Dedifferentiated amniotic fluid mesenchymal stem cell (primary cell): ENCODE data around the gene KLF13.

ENCODE experiments used
- DNase-seq: peaks from one replicate; pipeline ENCODE4 v3.0.0-alpha.2; 2016; ENCODE audit errors: extremely low spot score

KLF13 gene

DNA sequence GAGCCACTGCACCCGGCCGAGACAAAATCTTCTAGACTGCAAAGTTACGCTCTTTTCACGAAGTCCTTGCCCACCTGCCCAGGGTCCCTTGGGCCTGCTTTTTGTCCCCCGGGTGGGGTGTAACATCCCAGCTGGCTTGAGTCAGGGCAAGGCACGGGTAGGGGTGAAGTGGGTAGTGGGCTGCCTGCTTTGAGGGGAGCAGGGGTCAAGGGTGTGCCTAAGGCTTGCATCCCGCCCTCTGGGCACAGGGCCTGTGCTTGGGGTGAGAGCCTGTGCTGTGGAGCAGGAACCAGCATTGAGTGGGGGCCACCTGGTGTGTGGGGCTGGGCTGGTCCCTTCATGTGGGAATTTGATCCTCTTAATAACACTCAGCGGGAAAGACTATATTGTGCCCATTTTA is 74.6 kb downstream of the KLF13 start:
- no peak for DNase-seq

DNA sequence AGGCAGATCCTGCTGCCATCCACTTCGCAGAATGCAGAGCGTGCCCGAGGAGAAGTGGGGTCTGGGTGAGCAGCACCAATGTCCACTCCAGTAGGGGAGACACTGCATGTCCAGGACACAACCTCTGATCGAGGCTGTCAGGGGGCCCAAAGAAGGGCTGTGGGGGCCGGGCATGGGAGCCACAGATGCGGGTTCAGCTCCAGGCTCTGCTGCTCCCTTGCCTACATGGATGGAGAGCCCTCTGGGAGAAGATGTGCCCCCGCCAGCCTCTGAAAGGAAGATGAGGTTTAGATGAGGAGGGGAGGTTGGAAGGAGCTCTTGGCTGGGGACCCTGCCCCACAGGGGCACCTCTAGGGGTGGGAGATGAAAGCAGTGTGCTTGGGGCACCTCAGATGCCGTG is 75.4 kb downstream of the KLF13 start:
- no peak for DNase-seq

DNA sequence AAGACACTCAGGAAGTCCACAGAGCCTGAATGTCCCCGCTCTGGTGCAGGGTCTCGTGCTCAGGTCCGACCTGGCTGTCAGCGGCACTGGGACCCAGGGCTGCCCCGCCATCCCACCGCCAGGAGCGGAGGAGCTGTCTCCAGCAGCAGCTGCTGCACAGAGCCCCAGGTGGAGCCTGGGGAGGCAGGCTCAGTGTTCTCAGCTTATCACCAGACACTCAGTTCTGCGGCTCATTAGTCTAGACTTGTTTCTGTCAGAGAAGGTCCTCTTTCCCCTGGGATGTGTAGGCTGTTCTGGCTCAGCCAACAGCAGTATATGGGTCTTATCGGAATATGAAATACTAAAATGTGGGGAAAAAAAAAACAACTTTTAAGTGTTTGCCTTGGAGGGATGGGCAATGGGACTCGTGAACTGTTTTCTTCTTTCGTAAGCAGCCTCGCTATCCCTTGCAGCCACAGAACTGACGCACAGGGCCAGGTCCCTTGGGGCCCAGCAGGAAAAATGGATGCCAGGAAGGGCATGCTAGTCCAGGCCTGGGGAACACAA is 75.9 kb downstream of the KLF13 start:
- DNase-seq = no peak

DNA sequence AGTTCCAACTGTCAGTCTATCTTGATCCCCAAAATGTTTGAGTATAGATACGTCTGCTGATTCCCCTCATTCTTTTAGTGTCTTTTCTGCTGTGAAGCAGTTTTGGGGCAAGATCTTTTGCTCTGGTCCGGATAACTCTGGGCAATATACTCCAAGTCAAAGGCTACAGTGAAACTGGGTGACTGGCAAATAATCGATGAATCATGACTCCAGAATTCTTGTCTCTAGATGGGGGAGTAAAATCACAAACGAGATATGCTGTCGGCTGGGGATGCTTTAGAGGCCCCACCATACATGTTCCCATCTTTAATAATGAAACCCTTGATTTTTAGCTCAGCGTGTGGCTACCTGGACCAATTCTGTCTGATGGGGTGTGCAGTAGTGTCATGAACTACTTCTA is 76.5 kb downstream of the KLF13 start:
- DNase-seq = no peak

DNA sequence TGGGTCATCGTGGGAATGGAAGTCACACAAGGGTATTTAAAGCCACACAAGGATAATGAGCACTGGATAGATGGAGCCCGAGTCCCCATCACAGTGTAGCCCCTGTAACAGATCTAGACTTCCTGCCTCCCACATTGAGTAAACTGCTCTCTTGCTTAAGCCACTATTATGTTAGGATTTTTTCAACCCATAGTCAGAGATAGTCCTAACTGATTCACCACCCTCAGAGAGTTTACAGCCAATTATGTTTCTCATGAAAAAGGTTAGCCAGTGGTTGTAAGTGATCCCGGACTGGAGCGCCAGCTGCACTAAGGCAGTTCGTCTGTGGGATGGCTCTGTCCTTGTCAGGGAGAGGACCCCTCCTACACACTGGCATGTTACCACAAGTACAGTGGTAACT is 77.0 kb downstream of the KLF13 start:
- no peak for DNase-seq

DNA sequence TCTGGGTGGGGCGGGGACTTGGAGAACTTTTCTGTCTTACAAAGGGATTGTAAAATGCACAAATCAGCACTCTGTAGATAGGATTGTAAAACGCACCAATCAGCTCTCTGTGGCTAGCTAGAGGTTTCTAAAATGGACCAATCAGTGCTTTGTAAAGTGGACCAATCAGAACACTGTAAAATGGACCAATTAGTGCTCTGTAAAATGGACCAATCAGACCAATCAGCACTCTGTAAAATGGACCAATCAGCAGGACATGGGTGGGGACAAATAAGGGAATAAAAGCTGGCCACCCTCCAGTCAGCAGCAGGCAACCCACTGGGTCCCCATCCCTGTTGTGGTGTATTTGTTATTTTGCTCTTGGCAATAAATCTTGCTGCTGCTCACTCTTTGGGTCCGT is 77.7 kb downstream of the KLF13 start:
- DNase-seq = no peak

DNA sequence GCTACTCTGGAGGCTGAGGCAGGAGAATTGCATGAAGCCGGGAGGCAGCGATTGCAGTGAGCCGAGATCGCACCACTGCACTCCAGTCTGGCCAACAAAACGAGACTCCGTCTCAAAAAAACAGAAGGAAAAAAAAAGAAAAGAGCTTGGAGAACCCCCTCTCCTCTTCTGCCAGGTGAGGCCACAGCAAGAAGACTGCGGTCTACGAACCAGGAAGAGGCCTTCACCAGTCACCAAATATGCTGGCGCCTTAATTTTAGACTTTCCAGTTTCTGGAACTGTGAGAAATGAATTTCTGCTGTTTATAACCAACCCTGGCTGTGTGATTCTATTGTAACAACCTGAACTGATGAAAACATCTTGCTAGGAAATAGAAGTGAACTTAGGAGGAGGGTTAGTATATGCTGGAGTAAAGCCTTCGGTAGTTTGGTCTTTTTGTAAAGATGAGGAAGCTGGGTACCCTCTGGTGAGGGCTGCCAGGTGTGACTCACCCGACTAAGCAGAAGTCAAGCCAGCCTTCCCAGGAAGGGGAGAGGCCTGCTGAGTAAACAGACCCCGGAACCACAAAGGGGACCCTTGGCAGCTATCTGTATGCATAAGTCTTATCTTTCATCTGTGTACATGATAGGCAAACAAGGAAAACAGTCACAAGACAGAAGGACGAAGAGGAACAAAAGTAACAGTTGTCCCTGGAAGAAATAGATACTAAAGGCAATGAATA is 78.7 kb downstream of the KLF13 start:
- DNase-seq = no peak

DNA sequence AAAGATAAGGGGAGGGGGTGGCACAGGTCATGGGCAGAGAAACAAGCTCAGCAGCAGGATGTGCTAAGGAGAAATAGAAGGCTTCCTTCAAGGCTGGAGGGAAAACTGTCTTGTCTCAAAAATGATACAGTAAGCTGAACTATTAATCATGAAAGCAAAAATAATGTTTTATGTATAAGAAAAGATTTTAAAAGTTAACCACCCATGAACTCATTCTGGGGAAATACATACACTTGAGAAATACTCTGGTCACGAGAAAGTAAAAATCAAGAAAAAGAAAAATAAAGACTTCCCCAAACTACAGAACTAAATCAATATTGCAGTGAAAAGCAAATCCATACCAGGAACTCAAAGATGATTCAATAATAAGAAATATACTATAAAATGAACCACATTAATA is 80.7 kb downstream of the KLF13 start:
- no peak for DNase-seq

DNA sequence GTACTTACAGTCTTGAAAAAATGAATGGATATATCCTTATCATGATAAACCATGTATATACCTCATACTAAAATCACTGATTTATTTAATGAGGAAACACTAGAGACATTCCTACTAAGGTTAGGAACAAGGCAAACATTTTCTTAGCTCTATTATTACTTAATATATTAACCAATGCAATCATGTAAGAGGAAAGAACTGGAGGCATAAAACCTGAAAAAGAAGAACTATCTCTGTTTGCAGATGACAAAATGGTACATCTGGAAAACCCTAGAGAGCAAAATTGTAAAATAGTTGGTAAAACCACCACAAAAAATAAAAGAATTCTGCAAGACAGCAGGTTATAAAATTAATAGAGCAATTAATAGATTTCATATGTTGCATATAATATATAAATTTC is 81.2 kb downstream of the KLF13 start:
- no peak for DNase-seq

DNA sequence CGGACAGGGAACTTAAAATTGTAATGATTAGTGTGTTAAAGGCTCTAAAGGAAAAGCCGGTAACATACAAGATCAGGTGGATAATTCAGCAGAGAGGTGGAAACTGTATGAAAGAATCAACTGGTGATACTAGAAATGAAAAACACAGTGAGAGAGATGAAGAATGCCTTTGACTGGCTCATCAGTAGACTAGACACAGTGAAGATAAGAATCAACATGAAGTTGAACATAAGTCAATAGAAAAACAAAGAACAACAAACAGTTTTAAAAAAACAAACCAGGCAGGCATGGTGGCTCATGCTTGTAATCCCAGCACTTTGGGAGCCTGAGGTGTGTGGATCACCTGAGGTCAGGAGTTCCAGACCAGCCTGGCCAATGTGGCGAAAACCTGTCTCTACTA is 82.1 kb downstream of the KLF13 start:
- no peak for DNase-seq

DNA sequence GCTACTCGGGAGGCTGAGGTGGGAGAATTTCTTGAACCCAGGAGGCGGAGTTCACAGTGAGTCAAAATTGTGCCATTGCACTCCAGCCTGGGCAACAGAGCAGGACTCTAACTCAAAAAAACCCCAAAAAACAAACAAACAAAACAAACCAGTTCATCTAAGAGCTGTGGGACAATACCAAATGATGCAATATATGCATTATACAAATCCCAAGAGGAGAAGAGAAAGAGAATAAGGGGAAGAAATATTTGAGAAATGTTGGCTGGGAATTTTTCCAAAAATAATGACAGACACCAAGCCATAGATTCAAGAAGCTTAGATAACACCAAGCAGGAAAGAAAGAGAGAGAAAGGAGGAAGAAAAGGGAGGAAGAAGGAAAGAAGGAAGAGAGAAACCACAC is 82.5 kb downstream of the KLF13 start:
- no peak for DNase-seq

DNA sequence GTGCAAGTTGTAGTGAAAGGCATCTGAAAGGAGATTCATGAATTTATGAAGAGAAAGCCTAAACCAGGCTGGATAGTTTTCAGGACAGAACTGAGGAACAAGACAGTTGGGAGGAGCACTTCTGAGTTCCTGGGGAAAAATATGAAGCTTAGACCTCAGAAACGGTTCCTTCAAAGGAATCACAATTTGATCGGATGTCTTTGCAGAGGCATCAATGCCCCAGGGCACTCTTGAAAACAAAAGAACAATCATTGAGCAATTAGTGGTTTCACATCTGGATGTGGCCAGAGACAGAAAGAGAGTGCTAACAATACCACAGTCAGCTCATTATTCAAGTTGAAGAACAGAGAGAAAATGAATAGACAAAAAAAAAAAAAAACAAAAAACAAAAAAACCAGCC is 86.2 kb downstream of the KLF13 start:
- DNase-seq = no peak

DNA sequence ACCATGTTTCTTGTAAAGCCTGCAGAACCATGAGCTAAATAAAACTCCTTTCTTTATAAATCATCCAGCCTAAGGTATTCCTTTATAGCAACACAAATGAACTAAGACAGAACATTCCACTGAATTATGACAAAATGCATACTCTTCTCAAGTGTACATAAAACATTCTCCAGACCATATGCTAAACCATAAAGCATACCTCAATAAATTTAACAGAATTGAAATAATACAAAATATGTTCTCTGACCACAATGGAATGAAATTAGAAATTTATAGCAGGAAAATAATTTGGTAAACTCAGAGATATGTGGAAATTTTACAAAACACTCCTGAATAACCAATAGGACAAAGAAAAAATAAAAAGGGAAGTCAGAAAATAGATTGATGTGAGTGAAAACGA is 88.6 kb downstream of the KLF13 start:
- DNase-seq = no peak

DNA sequence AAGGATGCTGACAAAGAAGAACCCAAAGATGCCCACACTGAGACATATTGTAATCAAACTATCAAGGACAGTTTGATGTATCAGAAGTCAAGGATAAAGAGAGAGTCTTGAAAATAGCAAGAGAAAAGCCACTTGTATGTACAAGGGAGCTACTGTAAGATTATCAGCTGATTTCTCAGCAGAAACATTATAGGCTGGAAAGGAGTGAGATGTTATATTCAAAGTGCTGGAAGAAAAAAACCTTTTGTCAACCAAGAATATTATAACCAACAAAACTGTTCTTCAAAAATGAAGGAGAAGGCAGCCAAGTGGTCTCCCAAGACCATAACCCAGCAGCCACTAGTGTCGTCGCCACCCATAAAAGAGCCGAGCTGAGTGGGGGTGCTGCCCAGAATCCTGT is 93.2 kb downstream of the KLF13 start:
- no peak for DNase-seq

DNA sequence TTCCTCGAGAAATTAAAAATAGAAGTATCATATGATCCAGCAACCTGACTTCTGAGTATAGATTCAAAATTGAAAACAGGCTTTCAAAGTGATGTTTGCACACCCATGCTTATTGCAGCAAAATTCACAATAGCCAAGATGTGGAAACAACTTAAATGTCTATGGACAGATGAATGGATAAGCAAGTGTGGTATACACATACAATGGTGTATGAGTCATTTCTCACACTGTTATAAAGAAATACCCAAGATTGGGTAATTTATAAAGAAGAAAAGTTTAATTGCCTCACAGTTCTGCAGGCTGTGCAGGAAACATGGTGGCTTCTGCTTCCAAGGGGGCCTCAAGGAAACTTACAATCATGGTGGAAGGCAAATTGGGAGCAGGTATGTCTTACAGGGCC is 100.8 kb downstream of the KLF13 start:
- no peak for DNase-seq
